Limb (tissue), 2 donors: ENCODE data around the gene COX17.
A peak's percentile ranks its signal among the peaks of the same experiment; 100 is the strongest.

Source experiments
- DNase-seq, 2 donors: peaks; one replicate each; pipeline ENCODE4 v3.0.0-alpha.2; 2016; ENCODE audit errors: extremely low spot score in 2 of 2

COX17 gene

GRCh38 chr3:119675188-119675874 lies 1.9 kb downstream of the COX17 start:
- DNase-seq: no peak

- DNase-seq: no peak
Measured at GRCh38 chr3:119673875-119674274, 3.3 kb downstream of the COX17 start.

DNA sequence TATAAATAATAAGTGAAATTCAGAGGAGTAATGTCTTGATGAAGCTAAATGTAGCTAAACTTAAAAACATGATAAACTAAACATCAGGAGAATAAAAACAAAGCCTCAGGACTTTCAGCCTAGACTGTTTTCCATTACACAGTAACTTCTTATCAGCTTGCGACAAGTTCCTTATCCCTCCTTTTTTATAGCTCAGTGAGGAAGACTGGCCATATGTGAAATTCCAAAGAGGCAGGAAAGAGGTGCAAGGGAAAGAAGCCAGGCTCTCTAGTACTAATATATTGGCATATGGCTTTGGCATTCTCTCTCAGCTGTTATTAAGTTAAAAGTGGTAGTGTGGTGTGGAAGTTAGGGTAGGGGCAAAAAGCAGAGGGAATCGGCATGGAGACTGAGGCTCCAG lies 4.4 kb downstream of the COX17 start:
- no peak for DNase-seq

GRCh38 chr3:119669906-119670570 lies 7.2 kb downstream of the COX17 start:
- no peak for DNase-seq

GRCh38 chr3:119665954-119666559 lies 11.1 kb downstream of the COX17 start:
- DNase-seq: no peak

DNA sequence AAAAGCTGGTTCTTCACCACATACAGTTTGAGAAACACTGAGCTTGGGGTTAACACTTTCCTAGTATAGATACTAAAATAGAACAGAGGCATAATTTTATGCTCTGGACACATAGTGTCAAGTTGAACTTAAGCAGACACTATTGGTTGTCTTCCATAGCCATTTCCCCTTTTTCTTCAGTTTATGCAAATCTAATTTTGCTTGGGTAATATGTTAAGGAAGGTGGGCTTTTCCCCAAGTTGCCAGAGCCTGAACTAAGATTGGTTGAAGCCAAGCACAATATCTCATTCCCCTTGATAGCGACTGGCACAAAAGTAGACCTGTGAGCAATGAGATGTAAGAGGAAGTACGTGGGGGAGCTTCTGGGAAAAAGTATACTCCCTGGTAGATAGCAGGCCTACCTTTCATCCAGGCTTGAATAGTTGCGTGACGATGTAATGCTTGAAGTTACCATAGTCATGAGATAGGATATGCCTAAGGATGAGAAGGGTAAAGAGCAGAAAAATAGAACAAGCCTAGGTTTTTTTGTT lies 12.3 kb downstream of the COX17 start:
- DNase-seq: no peak

DNA sequence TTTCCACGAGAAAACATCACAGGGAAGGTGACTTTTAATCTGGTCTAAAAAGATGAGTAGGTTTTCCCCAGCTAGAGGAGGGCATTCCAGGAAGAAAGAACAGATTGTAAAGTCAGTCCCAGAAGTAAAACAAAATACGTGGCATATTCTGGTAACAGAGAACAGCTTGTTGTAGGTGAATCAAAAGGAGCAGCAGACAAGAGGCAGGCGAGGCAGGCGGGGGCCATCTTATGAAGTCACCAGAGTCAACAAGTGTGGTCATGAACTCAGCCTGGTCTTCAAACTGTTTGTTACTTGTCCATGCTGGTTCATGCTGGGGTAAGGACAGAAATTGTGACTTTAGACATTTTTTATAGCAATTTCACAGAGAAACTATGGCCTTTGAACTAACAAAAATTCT lies 12.8 kb downstream of the COX17 start:
- DNase-seq: no peak

GRCh38 chr3:119663885-119664284 lies 13.3 kb downstream of the COX17 start:
- DNase-seq: no peak

GRCh38 chr3:119662604-119663373 lies 14.4 kb downstream of the COX17 start:
- peak in 1 of 2 donors; percentile 35 for DNase-seq

GRCh38 chr3:119660474-119661440 lies 16.4 kb downstream of the COX17 start, which contains the start of gene POPDC2:
TSS of gene POPDC2 (minus strand) at chr3:119660589. CDS start at chr3:119660423, 166 bp downstream.
- DNase-seq: no peak

GRCh38 chr3:119659606-119660291 lies 17.5 kb downstream of the COX17 start:
- no peak for DNase-seq

GRCh38 chr3:119658994-119659393 lies 18.2 kb downstream of the COX17 start:
- no peak for DNase-seq

- DNase-seq: no peak
Measured at GRCh38 chr3:119657887-119658702, 19.1 kb downstream of the COX17 start.

GRCh38 chr3:119653876-119654275 lies 23.3 kb downstream of the COX17 start:
- DNase-seq: no peak

DNA sequence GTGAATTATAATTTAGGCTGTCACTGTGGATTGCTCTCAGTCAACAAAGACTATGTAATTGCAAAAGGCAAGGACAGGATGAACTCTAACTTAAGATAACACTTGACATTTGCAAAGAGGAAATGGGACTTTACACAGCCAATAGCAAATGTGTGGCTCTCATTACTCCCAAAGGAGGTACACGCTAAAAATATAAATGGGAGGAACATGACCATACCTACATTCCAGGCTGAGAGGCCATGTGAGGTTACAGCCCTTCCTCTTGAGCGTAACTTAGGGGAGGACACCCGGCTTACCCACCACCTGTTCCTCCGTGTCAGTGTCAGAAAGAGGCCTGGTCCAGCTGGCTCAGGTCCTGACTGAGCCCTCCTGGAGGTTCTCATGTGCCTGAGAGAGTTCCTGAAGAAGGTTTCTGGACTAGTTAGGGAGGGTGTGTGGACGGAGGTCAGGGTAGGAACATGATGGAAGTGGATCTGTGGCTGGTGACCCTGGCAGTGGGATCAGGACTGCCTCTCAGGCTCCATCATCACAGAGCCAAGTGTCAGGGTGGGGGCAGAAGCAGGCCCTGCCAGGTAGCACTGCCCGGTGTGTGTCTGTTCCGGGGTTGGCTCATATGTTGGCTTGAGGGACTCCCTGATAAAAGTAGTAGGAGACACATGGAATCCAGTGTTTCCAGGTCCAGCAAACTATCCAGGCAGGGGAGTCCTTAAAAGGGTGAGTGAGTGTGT lies 24.7 kb downstream of the COX17 start:
- DNase-seq: peak in 1 of 2 donors; percentile 44

DNA sequence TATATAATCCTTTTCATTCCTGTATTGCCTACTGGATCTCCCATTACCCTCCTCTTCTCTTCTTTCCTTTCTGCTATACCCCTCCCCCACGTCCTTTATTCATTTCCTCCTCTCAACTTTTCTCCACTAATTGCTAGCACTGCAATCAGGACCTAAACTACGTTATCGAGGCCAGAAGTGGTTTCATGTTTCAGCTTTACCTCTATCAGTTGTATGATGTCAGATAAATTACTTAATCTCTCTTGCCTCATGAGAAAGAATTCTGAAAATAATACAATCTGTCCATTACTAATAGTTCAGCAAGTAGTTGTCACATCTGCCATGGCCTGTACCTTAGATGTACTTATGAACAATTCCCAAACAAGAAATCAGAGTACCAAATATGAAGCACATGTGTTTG lies 27.4 kb downstream of the COX17 start:
- no peak for DNase-seq

- no peak for DNase-seq
Measured at GRCh38 chr3:119647843-119648575, 29.2 kb downstream of the COX17 start.

DNA sequence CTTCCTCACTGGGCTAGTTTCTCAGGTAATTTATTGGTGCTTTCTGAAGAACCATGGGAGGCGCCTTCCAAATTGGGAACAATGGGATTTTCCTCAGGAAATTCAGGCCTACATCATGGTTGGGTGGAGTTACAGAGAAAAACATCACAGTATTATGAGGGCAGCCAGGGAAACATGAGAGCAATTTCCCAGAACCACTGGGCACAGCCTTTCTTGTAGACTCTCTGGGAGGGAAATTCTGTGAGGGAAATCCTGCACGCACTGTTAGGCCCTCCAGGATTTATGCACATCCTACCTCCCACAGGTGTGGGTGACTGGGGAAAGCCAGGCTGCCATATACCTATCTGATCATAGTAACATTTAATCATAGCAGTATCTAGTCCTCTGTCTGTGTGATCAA lies 30.0 kb downstream of the COX17 start:
- DNase-seq: no peak
